ENCODE measurements around the gene MFSD6L.
"Not testable (repeated sequence)": the region's sequence is repeated elsewhere in the genome, so short reads cannot be mapped to it uniquely, and the experiment has no call there.

MFSD6L gene

GRCh38 chr17:8828517-8828875, 29.3 kb upstream of the MFSD6L start:
- DNase-seq = no peak

GRCh38 chr17:8826808-8827435, 27.8 kb upstream of the MFSD6L start:
- no peak for DNase-seq

- DNase-seq = no peak
Measured at GRCh38 chr17:8825802-8826201, 26.6 kb upstream of the MFSD6L start.

GRCh38 chr17:8823279-8823678, 24.1 kb upstream of the MFSD6L start:
- no peak for DNase-seq

- no peak for DNase-seq
Measured at GRCh38 chr17:8822401-8823035, 23.4 kb upstream of the MFSD6L start.

GRCh38 chr17:8821446-8822105, 22.4 kb upstream of the MFSD6L start:
- DNase-seq = no peak

- DNase-seq = no peak
Measured at GRCh38 chr17:8820311-8821010, 21.3 kb upstream of the MFSD6L start.

- no peak for DNase-seq
Measured at GRCh38 chr17:8818654-8819330, 19.6 kb upstream of the MFSD6L start.

- no peak for DNase-seq
Measured at GRCh38 chr17:8818047-8818446, 18.9 kb upstream of the MFSD6L start.

- DNase-seq = no peak
Measured at GRCh38 chr17:8806926-8807550, 7.9 kb upstream of the MFSD6L start.

GRCh38 chr17:8806253-8806925, 7.2 kb upstream of the MFSD6L start:
- no peak for DNase-seq

GRCh38 chr17:8805396-8805795, 6.2 kb upstream of the MFSD6L start:
- not testable (repeated sequence) for DNase-seq

- no peak for DNase-seq
Measured at GRCh38 chr17:8803531-8804420, 4.6 kb upstream of the MFSD6L start.

- no peak for DNase-seq
Measured at GRCh38 chr17:8801135-8801840, 2.1 kb upstream of the MFSD6L start.

- DNase-seq = no peak
Measured at GRCh38 chr17:8800656-8801055, 1.5 kb upstream of the MFSD6L start.

GRCh38 chr17:8799570-8800212, 526 bp upstream of the MFSD6L start:
- no peak for DNase-seq

- no peak for DNase-seq
Measured at GRCh38 chr17:8798176-8798845, 854 bp downstream of the MFSD6L start.

- no peak for DNase-seq
Measured at GRCh38 chr17:8797621-8798175, 1.5 kb downstream of the MFSD6L start.

All from right kidney (tissue), 1 donor.